GM21526 (cell line): Measurements from ENCODE around the gene METTL17.
"Not testable (repeated sequence)": the region's sequence is repeated elsewhere in the genome, so short reads cannot be mapped to it uniquely, and the experiment has no call there.

Experiments
- ATAC-seq: cut with Tn5 transposase; IDR thresholded peaks from one replicate; pipeline ENCODE4 v1.9.1; 2021; ENCODE audit warnings: moderate library complexity; ENCODE audit not compliant: unreplicated experiment, low FRiP score

Gene METTL17, protein sequence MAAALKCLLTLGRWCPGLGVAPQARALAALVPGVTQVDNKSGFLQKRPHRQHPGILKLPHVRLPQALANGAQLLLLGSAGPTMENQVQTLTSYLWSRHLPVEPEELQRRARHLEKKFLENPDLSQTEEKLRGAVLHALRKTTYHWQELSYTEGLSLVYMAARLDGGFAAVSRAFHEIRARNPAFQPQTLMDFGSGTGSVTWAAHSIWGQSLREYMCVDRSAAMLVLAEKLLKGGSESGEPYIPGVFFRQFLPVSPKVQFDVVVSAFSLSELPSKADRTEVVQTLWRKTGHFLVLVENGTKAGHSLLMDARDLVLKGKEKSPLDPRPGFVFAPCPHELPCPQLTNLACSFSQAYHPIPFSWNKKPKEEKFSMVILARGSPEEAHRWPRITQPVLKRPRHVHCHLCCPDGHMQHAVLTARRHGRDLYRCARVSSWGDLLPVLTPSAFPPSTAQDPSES

DNA sequence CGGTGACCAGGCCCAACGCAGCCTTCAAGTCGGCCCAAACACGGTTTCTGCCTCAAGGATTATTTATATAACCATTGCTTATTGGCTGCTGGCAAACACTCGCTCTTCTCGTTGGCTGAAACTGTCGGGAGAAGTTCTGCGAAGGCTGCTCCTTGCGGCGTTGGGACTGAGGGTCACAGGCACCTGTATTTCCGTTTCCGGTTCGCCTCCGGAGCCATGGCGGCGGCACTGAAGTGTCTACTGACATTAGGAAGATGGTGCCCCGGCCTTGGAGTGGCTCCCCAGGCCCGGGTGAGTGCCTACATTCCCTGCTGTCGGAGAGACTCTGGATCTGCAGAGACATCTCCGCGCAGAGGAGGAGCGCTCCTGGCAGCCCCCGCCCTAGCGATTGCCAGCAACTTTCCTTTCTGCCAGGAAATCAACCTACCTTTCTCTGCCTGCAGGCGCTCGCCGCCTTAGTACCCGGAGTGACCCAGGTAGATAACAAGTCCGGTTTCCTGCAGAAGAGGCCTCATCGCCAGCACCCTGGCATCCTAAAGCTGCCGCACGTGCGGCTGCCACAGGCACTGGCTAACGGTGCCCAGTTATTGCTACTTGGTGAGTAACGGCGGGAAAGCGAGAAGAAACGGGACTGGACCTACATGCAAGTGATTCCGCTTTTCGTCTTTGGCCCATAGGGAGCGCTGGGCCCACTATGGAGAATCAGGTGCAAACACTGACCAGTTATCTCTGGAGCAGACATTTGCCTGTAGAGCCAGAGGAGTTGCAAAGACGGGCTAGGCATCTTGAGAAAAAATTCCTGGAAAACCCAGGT lies at the start of gene METTL17:
TSS of gene METTL17 (plus strand) at position 194 of the 814 bp plus-strand sequence. CDS start at position 217, 23 bp downstream.
- peak; percentile 88 for ATAC-seq

DNA sequence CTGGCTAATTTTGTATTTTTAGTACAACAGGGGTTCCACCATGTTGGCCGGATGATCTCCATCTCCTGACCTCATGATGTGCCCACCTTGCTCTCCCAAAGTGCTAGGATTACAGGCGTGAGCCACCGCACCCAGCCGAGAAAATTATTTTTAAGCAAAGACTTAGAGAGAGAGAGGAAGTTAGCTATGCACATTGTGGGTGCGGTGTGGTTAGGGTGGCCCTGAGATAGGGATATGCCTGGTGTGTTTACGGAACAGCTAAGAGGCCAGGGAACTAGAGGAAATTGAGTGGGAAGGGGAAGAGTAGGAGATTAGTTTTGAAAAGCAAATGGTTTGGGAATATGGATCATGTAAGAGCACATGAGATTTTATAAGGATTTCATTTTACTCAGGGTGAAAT lies 44.6 kb upstream of the METTL17 start:
- not testable (repeated sequence) for ATAC-seq

DNA sequence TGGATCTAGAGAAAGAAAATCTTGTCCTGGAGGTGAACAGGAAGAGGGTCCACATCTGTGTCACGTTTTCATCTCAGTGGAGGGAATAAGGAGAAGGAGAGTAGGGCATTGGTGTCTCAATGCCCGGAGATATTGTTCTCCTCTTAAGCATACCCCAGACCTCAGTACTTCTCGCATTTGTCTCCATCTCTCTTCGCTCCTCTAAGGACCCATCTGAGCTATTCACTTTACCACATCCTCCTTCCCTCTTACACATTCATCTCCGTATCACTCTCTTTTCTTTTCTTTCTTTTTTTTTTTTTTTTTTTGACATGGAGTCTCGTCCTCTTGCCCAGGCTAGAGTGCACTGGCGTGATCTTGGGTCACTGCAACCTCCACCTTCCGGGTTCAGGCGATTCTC lies 43.1 kb upstream of the METTL17 start:
- ATAC-seq: not testable (repeated sequence)

DNA sequence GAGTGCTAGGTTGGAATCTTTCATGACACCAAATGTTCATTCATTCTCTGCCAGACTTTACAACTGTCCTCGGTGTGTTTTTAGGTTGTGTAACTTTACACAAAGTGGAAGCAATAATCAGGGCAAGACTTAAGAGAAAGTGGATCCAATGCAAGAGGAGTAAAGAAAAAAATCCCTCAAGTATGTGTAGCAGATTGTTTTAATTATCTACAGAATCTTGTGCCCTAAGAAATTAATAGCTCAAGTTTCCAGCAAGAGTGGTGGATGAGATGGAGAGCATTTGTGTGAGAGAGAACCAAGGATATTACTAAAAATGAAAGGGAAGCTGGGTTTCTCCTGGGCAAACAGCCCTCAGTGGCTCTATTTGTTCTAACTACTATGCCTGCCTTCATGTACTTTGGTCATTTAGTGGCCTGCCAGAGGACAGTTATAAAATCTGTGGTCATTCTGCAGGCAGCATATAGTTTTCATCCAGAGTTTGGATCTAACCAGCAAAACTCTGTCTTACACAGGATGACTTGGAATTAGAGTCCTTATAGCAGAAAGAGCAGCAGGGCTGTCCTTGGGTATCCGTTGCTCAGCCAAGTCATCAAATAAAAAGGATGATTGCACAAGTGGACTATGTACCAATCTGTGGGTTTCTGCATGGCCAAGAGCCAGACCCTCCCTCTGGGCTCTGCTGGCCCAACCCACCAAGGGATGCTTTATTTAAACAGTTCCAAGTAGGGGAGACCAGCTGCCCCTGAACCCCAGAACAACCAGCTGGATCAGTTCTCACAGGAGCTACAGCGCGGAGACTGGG lies 34.8 kb upstream of the METTL17 start, which contains the start of gene RNASE2:
TSS of gene RNASE2 (plus strand) at position 752 of the 802 bp plus-strand sequence. CDS start 285 bp downstream, outside the sequence.
- not testable (repeated sequence) for ATAC-seq

DNA sequence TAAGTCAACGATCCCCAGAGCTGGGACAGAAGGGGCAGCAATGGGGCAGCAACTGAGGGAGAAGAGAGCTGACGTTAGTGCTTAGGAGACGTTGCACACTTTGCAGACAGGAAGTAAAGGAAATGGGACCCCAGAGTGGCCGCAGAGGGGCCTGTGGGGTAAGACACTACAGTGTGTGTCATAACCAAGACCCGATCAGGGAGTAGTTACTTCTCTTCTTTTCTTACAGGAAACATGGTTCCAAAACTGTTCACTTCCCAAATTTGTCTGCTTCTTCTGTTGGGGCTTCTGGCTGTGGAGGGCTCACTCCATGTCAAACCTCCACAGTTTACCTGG lies 34.3 kb upstream of the METTL17 start:
- ATAC-seq: not testable (repeated sequence)

DNA sequence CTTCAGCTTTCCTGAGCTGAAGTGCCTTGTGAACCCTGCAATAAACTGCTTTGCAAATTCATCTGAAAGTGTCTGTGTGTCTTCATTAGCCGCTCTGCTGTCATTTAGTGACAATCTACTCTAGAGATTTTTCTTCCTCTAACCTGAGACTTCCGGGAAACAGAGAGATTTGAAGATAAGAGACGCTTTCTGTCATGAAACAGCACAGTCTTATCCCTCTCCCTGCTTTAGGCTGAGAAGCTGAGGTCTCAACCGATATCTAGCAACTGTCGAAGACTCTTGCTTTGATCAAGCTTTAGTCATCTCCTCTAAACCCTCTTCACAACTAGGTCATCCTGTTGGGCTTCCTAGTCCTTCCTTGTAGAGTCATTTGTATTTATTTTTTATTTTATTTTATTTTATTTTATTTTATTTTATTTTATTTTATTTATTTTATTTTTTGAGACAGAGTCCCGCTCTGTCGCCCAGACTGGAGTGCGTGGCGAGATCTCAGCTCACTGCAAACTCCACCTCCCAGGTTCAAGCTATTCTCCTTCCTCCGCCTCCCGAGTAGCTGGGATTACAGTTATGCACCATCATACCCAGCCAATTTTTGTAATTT lies 33.3 kb upstream of the METTL17 start:
- no peak for ATAC-seq

DNA sequence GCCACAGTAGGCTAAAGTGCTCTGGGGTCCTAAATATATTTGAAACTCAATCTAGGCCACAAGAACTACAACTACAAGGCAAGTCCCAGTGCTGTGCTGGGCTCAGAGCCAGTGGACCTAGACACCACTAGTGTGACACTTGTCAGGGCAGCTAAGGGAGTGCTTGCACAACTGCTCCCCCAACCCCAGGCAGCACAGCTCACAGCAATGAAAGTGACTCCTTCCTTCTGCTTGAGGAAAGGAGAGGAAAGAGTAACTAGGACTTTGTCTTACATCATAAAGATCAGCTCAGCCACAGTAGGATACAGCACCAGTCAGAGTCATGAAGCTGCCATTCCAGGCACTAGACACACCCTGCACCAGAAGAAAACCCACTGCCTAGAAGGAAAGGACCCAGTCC lies 30.8 kb upstream of the METTL17 start:
- not testable (repeated sequence) for ATAC-seq

DNA sequence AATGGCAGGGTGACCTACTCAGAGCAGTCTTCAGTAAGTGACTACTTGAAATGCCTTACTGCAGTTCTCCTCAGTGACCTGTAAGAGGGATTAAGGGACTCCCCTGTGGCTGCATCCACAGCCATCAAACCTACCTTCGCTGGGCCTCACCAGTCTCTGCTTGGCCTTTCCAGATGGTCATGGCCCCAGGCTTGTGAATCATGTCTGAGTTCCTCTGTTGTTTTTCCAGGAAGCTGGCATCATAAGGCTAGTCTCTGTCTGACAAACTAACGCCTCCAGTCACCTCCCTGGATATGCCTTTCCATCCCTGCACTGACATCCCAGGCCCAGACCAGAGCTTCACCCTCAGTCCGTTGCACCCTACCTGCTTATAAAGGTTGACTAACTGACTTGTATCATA lies 20.4 kb upstream of the METTL17 start:
- ATAC-seq: no peak

DNA sequence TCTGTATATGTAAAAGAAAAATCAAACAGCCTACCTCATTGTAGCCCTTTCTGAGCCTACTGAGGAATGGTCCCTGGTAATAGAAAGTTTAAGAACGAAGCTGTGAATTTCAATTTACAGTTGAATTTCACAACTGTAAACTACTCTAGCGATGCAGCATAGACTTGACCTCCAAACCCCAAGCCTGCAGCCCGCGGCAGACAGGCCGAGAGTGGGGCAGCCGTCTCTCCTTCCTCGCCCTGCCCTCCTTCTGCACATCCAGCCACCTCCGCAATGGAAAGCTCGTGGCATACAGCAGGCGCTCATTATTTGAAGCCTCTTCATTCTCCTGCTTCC lies 19.2 kb upstream of the METTL17 start:
- no peak for ATAC-seq

DNA sequence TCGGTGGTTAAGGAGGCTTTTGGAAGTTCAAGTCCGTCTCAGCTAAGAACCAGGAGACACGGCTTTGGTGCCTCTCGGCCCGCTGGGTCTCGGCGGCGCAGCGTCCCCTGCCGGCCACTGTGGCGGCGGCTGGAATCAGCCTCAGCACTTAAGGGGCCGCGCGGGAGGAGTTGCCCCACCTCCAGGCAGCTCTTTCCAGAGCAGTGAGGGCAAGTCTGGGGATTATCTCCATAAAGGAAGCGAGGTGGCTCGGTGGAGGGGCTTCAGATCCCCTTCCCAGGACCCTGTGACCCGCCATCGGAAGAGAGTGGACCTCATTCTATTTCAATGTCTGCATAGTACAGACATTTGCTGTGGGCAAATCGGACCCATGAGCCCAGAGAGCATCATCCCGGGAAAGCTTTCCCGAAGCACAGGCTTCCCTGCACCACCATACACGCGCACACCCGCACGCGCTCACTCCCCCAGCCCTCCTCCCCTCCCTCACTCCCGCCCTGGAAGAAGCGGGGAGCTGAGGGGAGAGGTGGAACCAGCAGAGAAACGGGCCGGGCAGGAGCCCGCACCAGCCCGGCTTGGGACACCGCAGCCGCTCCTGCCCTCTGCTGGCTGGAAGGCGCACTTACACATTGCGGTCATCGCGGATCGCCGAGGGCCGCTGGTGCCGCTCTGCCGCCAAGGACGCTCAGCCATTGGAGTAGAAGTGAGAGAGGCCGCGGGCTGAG lies 18.6 kb upstream of the METTL17 start:
- peak; percentile 86 for ATAC-seq

DNA sequence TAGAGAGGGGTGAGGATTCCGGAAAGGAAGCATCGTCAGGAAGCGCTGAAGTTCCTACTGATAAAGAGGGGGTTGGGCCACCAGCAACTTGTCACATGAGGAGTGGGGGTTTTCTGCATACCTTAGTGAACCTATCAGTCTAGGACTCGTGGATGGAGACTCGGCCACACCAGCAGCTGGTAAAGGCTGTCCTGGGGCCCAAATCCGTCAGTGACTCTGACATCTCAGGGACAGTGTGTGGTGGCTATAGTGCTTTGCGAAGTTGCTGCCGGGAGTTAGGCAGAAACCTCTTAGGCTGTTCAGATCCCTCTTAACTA lies 18.1 kb upstream of the METTL17 start:
- ATAC-seq: no peak

DNA sequence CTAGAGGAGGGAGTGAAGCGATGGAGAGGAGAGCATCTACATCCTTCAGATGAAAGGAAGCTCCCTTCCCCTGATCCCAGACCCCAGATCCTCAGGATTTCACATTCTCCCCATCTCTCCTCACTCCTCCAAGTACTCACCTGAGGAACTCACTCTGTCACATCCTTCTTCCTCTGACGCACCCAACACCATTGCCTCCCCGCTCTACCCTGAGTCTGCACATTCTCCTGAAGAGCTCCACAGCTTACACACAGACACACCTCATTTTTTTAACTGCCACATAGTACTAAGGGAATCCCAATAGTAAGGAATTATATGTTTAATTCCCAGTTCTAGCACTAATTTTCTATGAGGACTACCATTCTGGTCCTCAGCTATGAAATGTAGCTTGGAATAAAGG lies 16.3 kb upstream of the METTL17 start:
- no peak for ATAC-seq

DNA sequence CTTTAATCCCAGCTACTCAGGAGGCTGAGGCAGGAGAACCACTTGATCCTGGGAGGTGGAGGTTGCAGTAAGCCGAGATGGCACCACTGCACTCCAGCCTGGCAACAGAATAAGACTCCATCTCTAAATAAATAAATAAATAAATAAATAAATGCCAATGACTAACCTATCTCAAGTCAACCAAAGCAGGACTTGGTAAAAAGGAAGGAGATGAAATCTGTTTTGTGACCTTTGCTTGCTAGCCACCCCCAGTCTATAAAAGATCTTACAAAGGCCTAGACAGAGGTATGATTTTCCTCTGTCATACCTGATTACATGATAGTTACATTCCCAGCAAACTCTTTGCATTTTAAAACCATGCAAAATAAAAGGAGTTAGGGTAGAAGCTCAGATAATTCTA lies 13.5 kb upstream of the METTL17 start:
- no peak for ATAC-seq

DNA sequence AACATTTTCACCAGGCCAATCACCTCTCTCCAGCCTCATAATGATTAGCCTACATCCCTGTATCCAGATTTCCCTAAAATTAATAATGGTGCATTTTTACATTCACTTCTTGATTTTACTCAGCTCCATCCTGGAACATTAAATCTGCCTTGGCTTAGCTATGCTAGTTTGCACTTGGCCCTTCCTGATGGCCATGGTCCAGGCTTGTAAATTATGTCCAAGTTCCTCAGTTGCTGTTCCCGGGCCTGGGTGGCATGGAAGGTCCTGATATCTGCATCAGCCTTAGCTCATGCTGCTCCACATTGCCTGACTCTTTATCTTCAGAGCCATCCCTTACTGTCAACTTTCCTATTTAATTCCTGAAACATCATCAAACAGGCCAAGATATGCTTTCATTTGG lies 11.1 kb upstream of the METTL17 start:
- no peak for ATAC-seq

DNA sequence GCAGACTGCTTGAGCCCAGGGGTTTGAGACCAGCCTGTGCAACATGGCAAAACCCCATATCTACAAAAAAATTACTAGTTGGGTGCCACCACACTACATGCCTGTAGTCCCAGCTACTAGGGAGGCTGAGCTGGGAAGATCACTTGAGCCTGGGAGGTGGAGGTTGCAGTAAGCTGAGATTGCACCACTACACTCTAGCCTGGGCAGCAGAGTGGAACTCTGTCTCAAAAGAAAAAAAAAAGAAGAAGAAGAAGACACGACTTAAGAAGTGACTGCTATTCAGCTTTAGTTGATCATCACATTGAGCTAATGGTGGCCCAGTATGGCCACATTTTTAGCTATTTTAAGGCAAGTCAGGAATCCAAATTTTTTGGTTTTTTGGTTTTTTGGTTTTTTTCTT lies 8.9 kb upstream of the METTL17 start:
- ATAC-seq: no peak

DNA sequence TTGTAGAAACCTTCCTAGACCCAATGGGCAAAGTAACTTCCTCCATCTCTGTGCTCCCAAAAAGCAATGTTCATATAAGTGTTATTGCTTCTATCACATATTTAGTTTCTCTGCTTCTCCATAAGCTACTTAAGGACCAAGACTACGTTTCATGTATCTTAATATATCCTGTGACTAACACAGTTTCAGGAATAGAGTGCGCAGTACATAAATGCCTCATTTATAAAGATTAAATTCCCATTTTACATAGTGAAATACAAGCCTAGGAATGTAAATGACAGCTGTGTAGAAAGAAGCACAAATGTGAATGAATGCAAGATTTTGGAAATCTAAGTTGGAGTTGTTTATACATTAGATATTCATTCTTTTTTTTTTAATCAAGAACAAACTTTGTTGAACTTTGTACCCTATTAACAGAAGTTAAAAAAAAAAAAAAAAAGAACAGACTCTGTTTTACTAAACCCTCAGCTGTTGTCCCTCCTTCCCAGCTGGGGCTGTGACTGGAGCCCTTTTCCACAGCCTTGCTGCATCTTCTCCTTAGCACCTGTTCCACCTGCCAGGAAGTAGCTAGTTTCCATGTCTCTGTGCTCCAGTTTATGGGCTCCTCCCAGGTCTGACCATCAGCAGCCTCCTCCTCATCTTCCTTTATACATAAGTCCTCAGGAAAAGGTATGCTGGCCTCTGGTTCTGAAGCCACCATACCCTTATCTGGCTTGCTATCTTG lies 7.0 kb upstream of the METTL17 start:
- no peak for ATAC-seq

DNA sequence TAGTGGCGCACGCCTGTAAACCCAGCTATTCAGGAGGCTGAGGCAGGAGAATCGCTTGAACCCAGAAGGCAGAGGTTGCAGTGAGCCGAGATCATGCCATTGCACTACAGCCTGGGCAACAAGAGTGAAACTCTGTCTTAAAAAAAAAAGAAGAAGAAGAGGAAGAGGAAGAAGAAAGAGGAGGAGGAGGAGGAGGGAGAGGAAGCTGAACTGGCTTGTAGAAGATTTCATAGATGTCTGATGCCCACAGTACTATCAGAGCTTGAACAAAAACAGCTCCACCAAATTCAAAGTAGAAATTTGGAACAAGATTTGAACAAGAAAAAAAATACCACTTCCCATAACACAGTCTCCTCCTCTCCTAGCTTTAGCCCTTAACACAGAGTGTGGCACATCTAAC lies 4.1 kb upstream of the METTL17 start:
- ATAC-seq: not testable (repeated sequence)

DNA sequence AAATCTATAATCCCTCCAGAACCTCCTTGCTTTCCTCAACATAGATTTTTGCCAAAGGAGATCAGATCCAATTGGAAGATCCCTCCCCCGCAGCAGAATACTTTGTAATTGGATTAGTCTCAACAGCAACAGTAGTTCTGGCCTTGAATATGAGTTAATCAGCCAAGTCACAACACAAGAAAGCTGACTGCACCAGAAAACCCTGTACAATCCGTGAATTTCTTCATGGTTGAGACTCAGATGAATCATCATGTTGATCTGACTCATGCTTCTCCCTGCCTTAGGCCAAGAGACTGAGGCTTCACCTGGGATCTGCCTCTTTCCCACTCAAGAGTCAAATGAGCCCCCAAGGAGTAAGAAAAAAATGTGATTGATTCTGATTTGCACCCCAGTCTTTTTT lies 3.0 kb upstream of the METTL17 start:
- ATAC-seq: no peak

DNA sequence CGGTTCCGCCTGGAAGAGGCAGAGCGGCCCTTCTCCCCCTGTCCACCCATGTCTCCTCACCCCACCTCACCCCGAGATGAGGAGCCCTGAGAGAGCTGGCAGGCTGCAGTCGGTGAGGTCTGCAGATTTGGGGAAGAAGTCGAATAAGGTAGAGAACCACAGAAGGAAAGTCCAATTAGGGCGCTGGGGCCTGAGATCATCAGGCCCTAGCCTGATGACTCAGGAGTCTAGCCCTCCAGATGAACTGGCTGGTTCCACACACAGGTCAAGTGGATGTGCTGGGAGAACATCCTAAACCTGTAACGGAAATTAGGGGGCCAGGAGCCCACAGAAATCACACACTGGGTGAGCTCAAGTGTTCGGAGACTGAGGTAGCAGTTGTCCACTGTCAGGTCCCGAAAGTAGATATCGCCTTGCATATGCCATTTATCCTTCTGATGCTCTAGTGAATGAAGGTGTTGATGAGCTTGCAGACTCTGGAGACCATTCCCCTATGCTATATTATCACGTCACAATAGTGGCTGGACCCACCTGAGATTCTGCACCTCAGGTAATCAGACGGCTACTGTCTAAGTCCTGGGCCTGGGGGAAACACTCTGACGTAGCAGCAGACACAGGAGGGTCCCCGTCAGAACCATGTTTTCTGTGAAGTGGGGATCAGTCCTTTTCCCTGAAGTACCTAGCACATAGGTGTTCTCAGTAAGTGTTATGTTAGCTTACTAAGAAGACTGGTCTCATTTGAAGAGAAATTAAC lies 886 bp upstream of the METTL17 start:
- ATAC-seq: no peak
